Fibroblast of mammary gland (primary cell): ENCODE measurements around the gene HOXB9.

ENCODE experiments used
- DNase-seq: peaks from one replicate; pipeline ENCODE4 v3.0.0-alpha.2; 2010; ENCODE audit warnings: low read depth
- H3K4me3 ChIP-seq: 2 replicates; pipeline ENCODE4 v1.5.1; 2011; ENCODE audit warnings: low read depth, mild to moderate bottlenecking, low read length, moderate library complexity; ENCODE audit not compliant: control insufficient read depth
- TF ChIP-seq, protein P1 (sequence below): conservative IDR thresholded peaks from 2 replicates; pipeline ENCODE4 v1.5.1; 2011; ENCODE audit warnings: low read depth, low read length, inconsistent platforms; ENCODE audit not compliant: control insufficient read depth, insufficient read depth

HOXB9 gene

DNA sequence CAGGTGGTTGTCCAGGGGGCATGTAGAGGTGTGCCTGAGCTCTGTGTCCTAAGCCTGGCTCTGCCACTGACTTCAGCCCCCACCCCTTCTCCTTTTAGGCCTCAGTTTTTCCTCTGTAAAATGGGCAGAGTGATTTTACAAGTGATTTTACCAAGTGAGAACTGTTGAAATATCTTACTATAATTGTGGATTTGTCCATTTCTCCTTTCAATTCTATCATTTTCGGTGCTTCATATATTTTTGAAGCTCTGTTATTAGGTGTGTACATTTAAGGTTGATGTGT, 21.7 kb upstream of the HOXB9 start:
- H3K4me3 ChIP-seq: no peak overlapping the region
- TF ChIP-seq, protein P1, sequence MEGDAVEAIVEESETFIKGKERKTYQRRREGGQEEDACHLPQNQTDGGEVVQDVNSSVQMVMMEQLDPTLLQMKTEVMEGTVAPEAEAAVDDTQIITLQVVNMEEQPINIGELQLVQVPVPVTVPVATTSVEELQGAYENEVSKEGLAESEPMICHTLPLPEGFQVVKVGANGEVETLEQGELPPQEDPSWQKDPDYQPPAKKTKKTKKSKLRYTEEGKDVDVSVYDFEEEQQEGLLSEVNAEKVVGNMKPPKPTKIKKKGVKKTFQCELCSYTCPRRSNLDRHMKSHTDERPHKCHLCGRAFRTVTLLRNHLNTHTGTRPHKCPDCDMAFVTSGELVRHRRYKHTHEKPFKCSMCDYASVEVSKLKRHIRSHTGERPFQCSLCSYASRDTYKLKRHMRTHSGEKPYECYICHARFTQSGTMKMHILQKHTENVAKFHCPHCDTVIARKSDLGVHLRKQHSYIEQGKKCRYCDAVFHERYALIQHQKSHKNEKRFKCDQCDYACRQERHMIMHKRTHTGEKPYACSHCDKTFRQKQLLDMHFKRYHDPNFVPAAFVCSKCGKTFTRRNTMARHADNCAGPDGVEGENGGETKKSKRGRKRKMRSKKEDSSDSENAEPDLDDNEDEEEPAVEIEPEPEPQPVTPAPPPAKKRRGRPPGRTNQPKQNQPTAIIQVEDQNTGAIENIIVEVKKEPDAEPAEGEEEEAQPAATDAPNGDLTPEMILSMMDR: no peak
- no peak for DNase-seq

- DNase-seq: no peak
- H3K4me3 ChIP-seq: peak overlapping the region; percentile 10
Observed at GRCh38 chr17:48647103-48647962, 21.2 kb upstream of the HOXB9 start.

GRCh38 chr17:48646183-48647102, 20.3 kb upstream of the HOXB9 start:
- TF ChIP-seq, protein P1: no peak
- H3K4me3 ChIP-seq: no peak overlapping the region
- DNase-seq: no peak

More at GRCh38 chr17:48647103-48647962, 21.2 kb upstream of the HOXB9 start:
- TF ChIP-seq, protein P1: no peak

DNA sequence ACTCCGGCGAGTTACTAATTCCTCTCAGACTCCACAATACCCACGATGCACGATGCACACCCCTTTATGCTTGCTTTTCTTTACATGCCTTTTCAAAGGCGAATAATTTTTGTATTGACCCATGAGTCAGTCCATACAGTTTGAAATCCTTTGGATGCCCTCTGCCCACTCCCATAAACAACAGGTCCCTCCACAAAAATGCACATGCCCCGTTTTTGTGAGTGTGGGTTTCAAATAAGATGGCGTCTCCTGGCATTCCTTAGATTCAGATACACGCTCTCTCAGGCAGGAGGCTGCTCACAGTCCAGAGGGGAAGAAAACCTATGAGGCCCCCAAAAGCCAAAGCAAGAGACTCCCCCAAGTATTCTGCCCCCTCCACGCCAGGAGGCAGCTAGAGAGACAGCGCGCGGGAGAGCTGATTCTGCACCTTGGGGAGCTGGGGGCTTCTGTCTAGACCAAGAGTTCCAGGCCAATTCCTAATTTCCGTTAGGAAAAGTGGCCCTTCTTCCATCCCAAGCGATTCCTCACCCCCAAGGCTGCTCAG, 19.6 kb upstream of the HOXB9 start:
- no peak for DNase-seq
- no peak overlapping the region for H3K4me3 ChIP-seq
- TF ChIP-seq, protein P1: no peak

- TF ChIP-seq, protein P1: no peak
- H3K4me3 ChIP-seq: no peak overlapping the region
- DNase-seq: no peak
Observed at GRCh38 chr17:48644910-48645557, 18.9 kb upstream of the HOXB9 start.

GRCh38 chr17:48644159-48644558, 18.0 kb upstream of the HOXB9 start:
- TF ChIP-seq, protein P1: no peak
- DNase-seq: no peak
- no peak overlapping the region for H3K4me3 ChIP-seq
